B cell (primary cell): ENCODE results near the gene PNLIPRP2.

Source experiments
- CTCF ChIP-seq: fragments of 200-600 bp; IDR thresholded peaks from one replicate; pipeline ENCODE4 v1.8.0; 2022; ENCODE audit warnings: antibody characterized with exemption, mild to moderate bottlenecking
- EZH2 ChIP-seq: IDR thresholded peaks from 2 replicates; pipeline ENCODE4 v1.6.1; 2012; ENCODE audit warnings: borderline replicate concordance, low read depth, mild to moderate bottlenecking, moderate library complexity, low read length; ENCODE audit not compliant: insufficient read depth, poor library complexity, severe bottlenecking

DNA sequence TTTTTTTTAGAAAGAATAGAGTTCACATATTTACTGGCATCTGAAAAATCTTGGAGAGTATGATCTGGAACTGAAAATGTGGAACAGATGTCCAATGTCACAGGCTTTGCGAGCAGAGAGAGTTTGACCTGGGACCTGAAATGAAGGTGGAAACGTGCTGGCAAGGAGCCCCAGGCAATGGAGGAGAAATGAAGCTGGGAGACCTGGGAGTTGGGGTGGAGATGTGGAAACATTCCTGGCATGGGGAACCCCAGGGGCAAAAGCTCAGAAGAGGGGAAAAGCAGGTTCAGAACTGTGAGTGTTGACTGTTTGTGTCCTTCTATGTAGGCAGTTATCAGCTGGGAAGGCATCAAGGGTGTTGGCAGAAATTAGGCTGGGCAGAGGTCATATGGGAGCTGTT lies 7.3 kb upstream of the PNLIPRP2 start:
- TF ChIP-seq CTCF (no peak), EZH2 (no peak)
